Measurements from ENCODE around the gene FOXN3. TPM values are rescaled to one million over a fixed set of nuclear protein-coding genes. Genes with fewer than 3 reads are reported as not detected.

FOXN3 gene
- polyA plus RNA-seq, 3 donors: 38.7 to 57.4 (median 42.0) TPM

- Mint-ChIP-seq H3K27ac (no peak overlapping the region), H3K4me3 (no peak overlapping the region), H3K36me3 (peaks cover 54 to 74% of the 10 kb centered on the region in 2 donors), H3K9me3 (peaks cover 0 to 2% (median 0%) of the 10 kb centered on the region in 7 donors), H3K4me1 (peaks cover 5% of the 10 kb centered on the region), H3K27me3 (ENCODE audit: low read depth in 3 of 3) (peaks cover 0 to 2% (median 0%) of the 10 kb centered on the region in 3 donors)
- intact Hi-C loops (cut with micrococcal nuclease): no loop called here
- Histone ChIP-seq H3K9ac (ENCODE audit: insufficient read depth, low read length, poor library complexity, severe bottlenecking) (no peak overlapping the region), H3K4me2 (replicated peaks; ENCODE audit: extremely low read depth, low read length, poor library complexity, severe bottlenecking) (no peak overlapping the region), H3K27me3 (ENCODE audit: control insufficient read depth in 2 of 2, insufficient read depth in 2 of 2, low read length in 2 of 2) (no peaks in the 10 kb centered on the region), H3K4me1 (ENCODE audit: control insufficient read depth in 1 of 2, insufficient read depth in 2 of 2, low read length in 2 of 2) (no peaks in the 10 kb centered on the region), H3K79me2 (ENCODE audit: insufficient read depth, low read length) (no peaks in the 10 kb centered on the region), H3K9me3 (replicated peaks in 1 of 2; ENCODE audit: control insufficient read depth in 1 of 2, insufficient read depth in 1 of 2, low read length in 2 of 2) (no peaks in the 10 kb centered on the region), H3K36me3 (replicated peaks in 1 of 2; ENCODE audit: control insufficient read depth in 1 of 2, insufficient read depth in 2 of 2, low read length in 2 of 2) (peaks cover 50 to 91% of the 10 kb centered on the region in 2 donors), H3K4me3 (replicated peaks in 1 of 3; ENCODE audit: low read depth in 2 of 3, low read length in 3 of 3) (no peak overlapping the region), H2AFZ (ENCODE audit: insufficient read depth, low read depth, low read length, poor library complexity, severe bottlenecking) (no peak overlapping the region), H3K27ac (ENCODE audit: low read depth in 1 of 2, low read length in 2 of 2) (no peak overlapping the region), H4K20me1 (ENCODE audit: insufficient read depth, low read length) (peaks cover 66% of the 10 kb centered on the region)
- no CpG with 5 or more reads among the region's 5 CpGs for WGBS (ENCODE audit: insufficient coverage)
- TF ChIP-seq, protein P1, sequence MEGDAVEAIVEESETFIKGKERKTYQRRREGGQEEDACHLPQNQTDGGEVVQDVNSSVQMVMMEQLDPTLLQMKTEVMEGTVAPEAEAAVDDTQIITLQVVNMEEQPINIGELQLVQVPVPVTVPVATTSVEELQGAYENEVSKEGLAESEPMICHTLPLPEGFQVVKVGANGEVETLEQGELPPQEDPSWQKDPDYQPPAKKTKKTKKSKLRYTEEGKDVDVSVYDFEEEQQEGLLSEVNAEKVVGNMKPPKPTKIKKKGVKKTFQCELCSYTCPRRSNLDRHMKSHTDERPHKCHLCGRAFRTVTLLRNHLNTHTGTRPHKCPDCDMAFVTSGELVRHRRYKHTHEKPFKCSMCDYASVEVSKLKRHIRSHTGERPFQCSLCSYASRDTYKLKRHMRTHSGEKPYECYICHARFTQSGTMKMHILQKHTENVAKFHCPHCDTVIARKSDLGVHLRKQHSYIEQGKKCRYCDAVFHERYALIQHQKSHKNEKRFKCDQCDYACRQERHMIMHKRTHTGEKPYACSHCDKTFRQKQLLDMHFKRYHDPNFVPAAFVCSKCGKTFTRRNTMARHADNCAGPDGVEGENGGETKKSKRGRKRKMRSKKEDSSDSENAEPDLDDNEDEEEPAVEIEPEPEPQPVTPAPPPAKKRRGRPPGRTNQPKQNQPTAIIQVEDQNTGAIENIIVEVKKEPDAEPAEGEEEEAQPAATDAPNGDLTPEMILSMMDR (IDR thresholded peaks at IDR 0.05): no peak
- DNase-seq: no peak
Observed at GRCh38 chr14:89182326-89182725, 234.7 kb downstream of the FOXN3 start.

DNA sequence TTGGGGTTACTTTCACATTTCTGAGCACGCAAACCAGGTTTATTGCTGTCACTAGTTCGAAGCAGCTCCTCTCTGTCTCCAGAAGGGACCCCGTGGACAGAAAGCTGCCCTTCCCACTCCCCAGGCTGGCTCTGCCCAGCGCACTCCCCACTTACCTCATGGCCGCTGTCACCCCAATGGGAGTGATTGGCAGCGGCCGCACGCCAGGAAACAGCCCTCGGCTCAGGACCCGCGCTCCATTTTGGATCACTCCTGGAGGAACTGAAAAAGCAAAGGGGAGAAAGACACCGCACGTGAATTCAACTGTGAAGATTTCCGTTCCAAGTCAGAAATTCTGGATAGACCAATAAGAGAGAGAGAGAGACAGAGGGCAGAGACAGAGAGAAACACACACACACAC lies 236.5 kb downstream of the FOXN3 start:
- H3K27me3 Mint-ChIP-seq (ENCODE audit: low read depth in 3 of 3): no peaks in the 10 kb centered on the region
- WGBS (ENCODE audit: insufficient coverage): 99% methylated on average over 11 of the region's 14 CpGs
- H3K27ac ChIP-seq (ENCODE audit: low read depth in 1 of 2, low read length in 2 of 2): no peak overlapping the region
- H4K20me1 ChIP-seq (ENCODE audit: insufficient read depth, low read length): peaks cover 50% of the 10 kb centered on the region
- H3K27ac Mint-ChIP-seq: peak overlapping the region in 2 of 7 donors; percentile 37 to 69
- H3K4me3 ChIP-seq (replicated peaks in 1 of 3; ENCODE audit: low read depth in 2 of 3, low read length in 3 of 3): no peak overlapping the region
- TF ChIP-seq, protein P1 (IDR thresholded peaks at IDR 0.05): no peak
- H3K9me3 Mint-ChIP-seq: peaks cover 0 to 2% (median 0%) of the 10 kb centered on the region in 7 donors
- no peak overlapping the region for H3K4me3 Mint-ChIP-seq
- H3K9ac ChIP-seq (ENCODE audit: insufficient read depth, low read length, poor library complexity, severe bottlenecking): no peak overlapping the region
- no peaks in the 10 kb centered on the region for H3K9me3 ChIP-seq (replicated peaks in 1 of 2; ENCODE audit: control insufficient read depth in 1 of 2, insufficient read depth in 1 of 2, low read length in 2 of 2)
- H3K36me3 ChIP-seq (replicated peaks in 1 of 2; ENCODE audit: control insufficient read depth in 1 of 2, insufficient read depth in 2 of 2, low read length in 2 of 2): peaks cover 39 to 87% of the 10 kb centered on the region in 2 donors
- no peaks in the 10 kb centered on the region for H3K27me3 ChIP-seq (ENCODE audit: control insufficient read depth in 2 of 2, insufficient read depth in 2 of 2, low read length in 2 of 2)
- H3K36me3 Mint-ChIP-seq: peaks cover 58 to 80% of the 10 kb centered on the region in 2 donors
- intact Hi-C loops (cut with micrococcal nuclease): no loop called here
- no peak overlapping the region for H3K4me2 ChIP-seq (replicated peaks; ENCODE audit: extremely low read depth, low read length, poor library complexity, severe bottlenecking)
- no peak for DNase-seq
- H3K4me1 ChIP-seq (ENCODE audit: control insufficient read depth in 1 of 2, insufficient read depth in 2 of 2, low read length in 2 of 2): no peaks in the 10 kb centered on the region
- no peak overlapping the region for H2AFZ ChIP-seq (ENCODE audit: insufficient read depth, low read depth, low read length, poor library complexity, severe bottlenecking)
- H3K79me2 ChIP-seq (ENCODE audit: insufficient read depth, low read length): no peaks in the 10 kb centered on the region
- peaks cover 5% of the 10 kb centered on the region for H3K4me1 Mint-ChIP-seq

Data from CD14-positive monocyte (primary cell).